Stimulated activated CD4-positive, alpha-beta T cell treated with anti-CD3 and anti-CD28 coated beads, TNF-alpha, amount 100 ng/mL, for 24 hours (primary cell): ENCODE measurements around the gene MLLT1.
A peak's percentile ranks its signal among the peaks of the same experiment; 100 is the strongest.

ENCODE experiments used
- DNase-seq, 3 experiments: peaks; one replicate each; pipeline ENCODE4 v3.0.0-alpha.2; 2020; ENCODE audit warnings: low read depth in 3 of 3

Gene MLLT1

DNA sequence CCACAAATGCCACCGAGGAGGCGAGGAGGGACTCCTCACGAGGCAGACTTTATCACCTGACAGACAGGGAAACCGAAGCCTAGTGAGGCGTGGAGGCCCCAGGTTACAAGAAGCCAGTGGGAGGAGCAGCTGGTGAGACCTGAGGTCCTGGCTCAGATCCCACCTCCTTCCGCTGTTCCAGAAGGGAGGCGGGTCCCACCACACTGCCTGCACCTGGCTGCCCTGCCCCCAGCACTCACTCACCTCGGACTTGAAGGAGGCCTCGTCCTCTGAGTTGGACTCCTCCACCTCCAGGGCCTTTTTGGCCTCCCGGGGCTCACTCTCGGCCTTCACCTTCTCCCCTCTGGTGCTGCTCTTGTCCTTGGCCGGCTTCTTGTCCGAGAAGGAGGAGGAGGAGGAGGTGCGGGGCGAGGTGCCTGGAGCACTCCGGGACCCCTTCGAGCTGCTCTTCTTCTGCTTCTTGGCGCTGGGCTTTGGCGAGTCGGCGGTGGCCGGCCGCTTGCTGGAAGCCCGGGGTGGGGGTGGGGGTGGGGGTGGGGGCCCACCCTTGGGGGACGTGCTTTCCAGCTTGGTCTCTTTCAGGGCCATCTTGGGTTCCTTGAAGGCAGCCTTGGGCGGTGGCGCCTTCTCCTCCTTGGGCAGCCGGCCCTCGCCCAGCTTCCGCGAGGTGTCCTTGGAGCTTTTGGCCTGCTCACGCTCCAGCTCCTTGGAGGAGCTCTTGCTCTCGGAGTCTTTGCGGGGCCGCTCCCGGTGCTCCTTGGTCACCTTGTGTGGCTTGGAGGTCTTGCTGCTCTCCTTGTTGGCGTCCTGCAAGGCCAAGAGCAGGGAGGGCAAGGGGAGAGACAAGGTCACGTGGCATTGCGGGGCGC lies 57.7 kb downstream of the MLLT1 start:
- no peak for DNase-seq

DNA sequence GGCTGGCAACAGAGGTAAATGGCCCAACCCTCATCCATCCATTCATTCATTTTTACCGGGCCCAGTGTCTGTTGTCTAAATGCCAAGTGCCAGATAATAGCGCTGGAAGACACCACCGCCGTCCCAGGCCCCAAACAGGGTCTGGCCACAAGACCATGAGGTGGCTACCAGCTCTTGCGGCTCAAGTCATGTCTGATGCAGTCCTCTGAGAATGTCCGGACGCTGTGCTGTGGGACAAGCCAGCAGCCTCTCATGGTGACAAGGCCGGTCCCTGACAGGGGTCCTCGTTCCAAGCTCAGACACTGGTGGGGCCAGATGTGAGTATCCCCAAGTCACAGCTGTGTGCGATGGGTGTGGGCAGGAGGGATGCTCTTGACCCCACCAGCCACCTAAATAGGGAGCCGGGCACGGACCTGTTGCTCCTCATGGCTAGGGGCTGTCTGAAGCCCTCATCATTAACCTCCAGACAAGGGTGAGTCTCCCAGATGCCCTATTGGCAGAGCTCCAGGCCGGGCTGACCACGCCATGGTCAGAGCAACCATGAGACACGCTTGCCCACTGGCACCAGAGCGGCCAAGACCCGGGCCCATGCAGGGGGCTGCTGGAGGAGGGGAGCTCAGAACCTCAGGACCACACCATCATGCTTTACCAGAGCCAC lies 58.4 kb downstream of the MLLT1 start:
- no peak for DNase-seq

DNA sequence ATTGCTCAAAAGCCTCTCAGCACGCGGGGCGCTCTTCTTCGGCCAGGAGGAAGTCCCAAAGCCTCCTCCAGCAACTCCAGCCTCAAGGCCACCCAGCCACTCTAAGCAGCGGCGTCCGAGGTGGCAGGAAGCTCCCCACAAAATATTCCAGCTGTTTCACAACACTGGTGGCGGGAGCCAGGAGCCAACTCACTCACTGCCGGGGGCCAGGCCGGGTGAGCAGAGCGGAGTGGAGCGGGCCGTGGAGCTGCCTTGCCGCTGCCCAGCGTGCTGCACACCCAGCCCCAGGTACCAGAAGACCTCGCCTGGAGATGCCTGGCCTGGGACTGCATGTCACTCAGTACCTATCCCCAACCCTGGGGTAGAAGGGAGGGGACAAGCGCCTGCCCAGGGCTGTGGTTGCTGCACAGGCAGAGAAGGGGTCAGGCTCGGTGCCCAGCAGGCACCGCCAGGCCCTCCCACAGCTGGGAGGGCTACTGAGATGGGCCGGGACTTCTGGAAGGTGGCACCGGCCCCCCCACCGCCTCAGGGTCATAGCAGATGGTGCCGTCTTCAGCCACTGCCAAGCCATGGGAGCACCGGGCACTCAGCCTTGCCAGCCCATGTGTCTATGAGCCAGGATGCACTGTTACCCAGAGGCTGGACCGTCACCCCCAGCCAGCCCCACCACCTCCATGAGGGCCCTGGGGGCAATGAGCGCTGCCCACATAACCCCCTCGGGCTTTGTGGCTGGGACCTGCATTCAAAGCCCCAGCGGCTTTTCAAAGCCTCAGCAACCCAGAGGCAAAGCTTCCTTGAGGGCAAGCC lies 59.2 kb downstream of the MLLT1 start:
- DNase-seq = no peak

DNA sequence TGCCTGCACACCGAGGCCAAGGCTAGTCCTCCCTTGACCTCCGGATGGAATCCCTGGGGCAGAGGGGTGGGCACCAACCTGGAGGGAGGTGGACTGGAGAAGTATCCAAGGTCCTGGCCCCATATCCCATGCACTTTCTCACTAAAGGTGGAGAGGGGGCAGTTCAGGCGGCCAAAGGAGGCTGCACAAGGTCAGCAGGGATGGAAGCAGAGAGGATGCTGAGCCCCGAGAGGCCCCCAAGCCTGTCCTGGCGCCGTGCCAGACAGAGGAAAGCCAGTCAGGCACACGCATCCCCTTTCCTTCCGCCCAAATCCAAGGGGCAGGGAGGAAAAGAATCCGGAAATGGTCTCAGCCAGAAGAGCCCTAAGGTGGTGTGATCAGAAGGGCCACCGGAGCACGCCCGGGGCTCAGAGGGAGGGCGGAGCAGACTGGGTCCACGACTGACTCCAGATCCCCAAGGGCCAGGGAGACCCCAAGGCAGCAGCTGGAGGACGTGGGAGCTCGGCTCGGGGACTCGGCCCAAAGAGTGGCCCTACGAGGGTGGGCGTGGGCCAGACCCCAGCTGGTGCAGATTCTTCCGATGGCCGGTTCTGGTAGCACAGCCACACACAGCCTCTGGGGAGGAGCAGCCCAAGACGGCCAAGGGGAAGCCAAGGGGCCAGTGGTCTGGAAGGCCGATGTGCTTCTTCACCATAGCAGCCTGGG lies 60.0 kb downstream of the MLLT1 start:
- DNase-seq = no peak

DNA sequence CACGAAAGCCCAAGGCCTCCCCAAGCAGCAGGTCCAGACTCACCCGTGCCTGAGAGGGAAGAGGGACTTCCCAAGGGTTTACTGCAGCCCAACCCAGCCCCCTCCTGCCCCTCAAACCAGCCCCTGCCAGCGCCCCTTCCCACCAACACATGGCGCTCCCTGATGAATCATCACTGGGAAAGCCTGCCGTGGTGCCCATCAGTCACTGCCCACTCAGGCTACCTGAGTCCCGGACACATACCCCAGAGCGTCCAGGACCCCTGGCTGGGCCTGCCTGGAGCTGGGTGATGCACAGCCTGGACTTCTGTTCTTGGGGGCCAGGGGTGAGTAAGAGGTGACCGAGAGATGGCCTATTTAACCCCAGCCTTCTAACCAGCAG lies 60.6 kb downstream of the MLLT1 start:
- no peak for DNase-seq

DNA sequence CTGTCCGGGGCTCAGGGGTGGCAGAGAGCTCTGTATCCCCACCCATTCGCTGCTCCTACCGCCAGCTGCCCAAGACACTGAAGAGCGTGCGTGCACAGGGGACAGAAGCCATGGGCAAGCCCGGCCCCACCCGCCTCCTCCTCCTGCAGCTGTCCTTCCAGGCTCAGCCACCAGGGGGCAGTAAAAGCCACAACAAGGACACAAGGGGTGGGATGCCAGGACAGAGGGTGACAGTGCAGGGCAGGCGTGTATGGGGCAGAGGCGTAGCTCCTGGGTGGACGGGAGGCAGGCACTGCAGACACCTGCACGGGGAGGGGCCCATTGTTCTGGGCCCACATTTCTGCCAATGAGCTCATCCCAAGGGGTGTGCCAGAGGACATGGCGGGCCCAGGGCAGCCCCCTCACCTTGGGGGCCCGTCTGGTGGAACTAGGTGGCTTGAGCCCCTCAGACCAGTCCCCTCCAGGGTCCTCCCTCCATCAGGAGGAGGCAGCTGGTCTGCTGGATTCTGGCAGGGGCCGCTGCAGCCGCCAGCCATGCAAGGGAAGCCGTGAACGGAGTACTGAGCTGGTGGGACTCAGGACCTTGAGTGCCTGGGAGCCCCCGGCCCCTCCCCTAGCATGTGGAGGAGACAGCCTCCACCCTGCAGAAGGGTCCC lies 61.2 kb downstream of the MLLT1 start:
- DNase-seq = peak; percentile 69 to 82 (median 70)

DNA sequence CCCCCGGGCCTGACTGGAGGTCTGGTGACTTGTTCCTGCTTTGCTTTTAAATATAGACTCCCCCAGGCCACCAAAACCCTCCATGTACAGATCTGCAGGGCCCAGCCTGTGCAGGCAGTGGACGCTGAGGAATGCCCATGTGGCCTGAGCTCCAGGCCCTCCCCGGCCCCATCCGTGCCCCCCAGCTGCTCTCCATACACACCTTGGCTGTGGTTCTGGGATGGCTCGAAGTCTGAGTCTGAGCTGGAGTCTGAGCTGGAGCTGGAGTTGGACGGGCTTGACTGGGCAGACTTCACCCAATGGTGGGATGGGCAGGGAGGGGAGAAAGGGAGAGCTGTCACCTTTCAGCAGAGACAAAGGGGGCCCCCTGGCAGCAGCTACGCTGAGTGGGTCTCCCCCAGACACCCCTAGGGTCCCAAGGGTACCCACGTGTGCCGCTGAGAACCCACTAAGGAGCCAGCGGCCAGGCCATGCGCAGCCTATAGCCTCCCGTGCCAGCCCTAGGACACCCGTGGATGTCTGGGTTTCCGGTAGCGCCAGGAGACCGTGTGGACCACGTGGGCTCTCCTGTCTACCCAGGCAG lies 61.9 kb downstream of the MLLT1 start:
- DNase-seq = no peak

DNA sequence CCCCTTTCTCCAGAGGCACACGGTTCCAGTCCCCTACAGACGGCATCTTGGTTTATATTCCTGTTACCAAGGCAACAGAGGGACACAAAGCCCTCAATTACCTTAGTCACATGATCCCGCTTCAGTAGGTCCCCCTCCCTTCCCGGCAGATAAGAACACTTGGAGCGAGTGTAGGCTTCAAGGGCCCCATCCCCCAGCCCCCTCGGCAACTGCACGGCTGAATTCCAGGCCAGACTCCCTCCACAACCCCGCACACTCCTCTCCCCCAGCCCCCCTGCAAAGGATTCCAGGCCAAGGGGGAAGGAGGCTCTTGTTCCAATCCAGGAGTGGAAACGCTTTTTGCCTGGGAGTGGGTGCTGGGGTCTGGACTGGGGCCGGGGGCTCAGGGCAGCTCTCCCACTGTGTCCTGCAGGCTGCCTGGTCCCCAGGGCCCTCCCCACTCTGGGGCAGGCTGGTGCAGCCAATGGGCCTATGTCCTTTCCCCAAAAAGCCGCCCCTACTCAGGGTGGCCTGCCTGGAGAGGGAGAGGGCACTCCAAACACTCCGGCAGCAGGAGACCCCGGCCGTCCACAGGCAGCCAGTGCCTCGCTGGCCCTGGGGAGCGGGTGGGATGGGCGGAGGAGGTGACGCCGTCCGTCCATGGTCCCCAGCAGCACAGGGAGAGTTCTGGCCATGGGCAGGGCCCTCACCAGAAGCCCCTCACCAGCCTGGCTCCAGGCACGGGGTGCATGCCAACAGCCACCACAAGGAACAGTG lies 62.6 kb downstream of the MLLT1 start:
- no peak for DNase-seq

DNA sequence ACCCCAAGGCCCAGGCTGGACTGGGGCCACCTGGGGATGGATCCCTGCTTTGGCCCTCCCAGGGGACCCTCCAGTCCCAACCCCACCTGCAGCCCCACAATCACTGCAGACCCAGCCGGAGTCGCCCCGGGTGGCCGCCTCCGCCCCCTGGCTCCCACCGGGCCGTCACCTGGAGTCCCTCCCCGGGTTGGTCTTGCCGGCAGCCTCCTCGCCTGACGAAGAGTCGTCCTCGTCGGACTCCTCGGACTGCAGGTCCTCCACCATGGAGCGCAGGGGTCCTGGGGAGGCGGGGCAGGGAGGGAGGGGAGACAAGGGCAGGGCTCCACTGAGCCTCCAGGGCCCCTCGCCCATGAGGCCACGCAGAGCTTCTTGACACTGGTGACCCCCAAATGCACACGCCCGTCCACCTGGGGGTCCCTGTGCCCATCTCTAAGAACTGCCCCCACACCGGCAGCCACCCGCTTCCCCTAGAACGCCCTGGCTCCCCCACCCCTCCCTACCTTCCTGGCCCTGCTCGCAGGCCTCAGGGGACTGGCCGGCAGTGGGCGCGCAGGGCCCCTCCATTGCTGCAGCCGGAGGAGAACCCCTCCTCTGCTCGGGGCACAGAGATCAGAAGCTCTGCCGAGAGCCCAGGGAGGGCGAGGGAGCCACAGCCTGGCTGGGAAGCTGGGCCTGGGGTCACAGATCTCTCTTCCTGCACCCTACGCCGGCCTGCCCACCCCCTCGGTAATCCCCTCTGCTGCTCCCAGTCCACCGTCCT lies 63.4 kb downstream of the MLLT1 start:
- DNase-seq = no peak

DNA sequence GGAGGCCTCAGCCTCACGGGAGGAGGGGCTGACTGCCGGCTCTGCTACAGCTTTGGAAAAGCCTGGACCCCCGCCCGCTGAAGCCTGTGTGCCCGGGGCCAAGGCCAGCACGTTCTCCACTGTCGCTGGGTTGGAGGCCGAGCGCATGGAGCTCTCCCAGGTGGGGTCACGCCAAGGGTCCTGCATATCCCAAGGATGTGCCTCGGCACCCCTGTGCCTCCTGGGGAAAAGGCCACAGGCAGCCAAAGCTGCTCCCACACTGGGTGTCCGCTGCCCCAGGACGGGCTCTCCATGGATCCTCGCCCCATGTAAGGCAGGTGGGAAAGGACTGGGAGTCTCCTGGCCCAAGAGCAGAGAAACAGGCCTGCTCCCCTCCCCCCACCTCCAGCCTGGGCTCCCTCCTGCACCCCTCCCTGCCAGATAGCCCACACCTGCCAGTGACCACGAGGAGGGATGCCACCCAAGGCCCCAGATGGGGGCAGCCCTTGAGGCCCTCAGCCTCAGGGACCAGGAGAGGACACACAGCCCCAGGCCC lies 64.0 kb downstream of the MLLT1 start:
- DNase-seq = no peak

DNA sequence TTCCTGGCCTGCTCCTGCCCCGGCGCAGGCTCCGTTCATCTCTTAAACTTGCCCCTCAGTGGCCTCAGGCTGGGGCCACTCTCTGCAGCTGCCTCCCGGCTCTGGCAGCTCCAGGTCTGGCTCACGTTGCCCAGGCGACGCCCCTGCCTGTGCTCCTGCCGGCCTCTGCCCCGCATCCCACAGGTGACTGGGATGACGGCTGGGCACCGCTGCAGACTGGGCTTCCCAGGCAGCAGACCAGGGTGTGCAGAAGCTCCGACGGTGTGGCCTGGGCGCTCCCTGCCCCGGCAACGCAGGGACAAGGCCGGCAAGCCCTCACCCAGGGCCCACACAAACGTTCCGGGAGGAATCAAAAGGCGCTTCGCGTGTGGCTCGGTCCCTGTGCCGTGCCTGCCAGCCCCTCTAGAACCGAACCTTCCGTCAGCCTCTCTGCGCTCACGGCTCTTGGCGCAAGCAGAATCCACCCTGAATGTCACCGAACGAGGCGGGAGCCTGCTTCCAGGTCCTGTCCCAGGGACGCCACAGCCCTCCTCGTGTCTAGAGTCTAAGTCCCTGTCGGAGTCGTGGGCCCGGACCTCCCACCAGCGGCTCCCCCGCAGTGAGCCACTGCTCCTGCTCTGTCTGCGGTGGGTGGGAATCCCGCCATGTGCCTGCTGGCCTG lies 64.8 kb downstream of the MLLT1 start:
- DNase-seq = no peak

DNA sequence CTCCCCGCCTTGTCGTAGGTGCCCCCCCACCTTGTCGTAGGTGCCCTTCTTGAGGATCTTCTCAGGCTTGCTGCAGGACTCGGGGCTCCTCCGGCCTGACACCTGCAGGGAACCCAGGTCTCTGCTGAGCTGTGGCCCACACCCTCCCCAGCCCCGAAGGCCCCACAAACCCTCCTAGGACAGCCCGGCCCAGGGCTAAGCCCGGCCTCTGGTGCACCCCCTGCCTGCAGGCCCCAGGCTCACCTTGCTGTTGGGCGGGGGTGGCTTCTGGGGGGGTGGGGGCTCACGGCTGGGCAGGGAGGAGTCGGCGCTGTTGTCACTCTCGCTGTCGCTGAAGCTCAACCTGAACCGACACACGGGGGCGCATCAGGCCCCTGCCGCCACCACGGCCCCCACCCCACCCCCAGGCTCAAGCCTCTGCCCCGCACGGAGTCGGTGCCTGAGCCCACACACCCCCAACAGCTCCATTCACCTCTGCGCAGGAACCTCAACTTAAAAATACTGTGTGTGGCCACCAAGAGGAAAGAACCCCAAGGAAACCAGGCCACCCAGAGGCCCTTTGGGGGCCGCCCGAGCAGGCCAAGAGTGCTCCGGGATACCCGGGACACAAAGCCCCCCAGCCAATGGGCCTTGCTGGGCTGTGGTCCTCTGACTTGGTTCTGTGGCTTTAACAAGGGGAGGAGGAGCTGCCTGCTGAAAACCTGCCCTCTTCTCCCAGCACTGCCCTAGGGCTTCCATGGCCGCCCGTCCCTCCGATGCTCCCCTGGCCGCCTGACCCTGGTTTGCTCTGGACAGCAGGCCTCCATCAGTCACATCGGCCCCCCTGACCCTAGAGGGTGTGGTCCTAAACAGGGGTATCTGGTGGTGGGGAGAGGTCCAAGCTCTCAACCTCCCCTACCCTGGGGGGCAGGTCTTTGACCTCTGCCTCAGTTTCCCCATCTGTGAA lies 65.8 kb downstream of the MLLT1 start:
- no peak for DNase-seq

DNA sequence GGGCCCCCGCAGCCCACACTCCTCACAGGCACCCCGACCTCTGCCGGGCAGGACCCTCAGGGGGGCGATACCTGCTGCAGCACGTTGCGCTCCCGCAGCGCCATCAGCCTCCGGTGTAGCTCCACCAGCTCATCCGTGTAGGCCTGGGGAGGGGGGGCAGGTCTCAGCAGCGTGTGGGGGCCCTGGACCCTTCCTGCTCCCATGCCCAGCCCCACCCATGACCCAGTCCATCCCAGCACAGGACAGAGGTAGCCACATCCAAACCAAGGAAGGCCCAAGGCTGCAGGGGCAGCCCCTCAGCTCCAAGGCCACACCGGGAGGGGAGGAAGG lies 66.5 kb downstream of the MLLT1 start:
- no peak for DNase-seq

DNA sequence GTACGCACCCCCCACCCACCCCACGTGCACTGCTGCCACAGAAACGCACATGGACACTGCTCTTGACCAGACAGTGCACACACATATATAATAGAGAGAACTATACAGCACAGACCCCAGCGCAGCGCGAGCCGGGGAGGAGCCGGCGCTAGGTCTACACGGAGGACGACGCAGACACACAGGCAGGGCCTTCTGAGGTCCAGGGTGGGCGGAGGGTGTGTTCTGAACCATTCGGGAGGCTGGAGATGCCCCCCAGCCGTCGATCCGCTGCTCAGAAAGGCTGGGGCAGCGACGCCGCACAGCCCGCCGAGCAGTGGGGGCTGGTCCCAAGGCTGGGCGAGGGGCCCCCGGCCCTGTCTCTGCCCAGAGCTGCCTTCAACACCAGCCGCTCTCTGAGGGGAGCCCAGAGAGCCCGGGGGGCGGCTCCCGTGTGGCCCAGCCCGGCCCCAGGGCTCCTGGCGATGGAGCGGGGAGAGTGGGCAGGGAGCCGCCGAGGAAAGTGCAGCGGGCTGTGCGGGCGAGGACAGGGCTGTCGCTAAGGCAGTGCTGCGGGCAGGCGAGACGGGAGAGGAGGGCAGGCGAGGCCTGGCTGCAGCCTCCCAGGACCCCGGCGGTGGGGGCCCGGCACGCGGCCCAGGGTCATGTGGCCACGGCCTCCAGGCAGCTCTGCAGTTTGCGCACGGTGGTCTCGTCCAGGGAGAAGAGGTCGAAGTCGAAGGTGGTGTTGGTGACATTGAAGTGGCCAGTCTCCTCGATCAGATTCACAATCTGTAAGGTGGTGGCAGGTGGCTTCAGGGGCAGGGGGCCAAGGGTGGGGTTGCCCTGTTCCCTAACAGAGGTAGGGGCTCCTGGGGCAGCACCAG lies 67.1 kb downstream of the MLLT1 start:
- no peak for DNase-seq

DNA sequence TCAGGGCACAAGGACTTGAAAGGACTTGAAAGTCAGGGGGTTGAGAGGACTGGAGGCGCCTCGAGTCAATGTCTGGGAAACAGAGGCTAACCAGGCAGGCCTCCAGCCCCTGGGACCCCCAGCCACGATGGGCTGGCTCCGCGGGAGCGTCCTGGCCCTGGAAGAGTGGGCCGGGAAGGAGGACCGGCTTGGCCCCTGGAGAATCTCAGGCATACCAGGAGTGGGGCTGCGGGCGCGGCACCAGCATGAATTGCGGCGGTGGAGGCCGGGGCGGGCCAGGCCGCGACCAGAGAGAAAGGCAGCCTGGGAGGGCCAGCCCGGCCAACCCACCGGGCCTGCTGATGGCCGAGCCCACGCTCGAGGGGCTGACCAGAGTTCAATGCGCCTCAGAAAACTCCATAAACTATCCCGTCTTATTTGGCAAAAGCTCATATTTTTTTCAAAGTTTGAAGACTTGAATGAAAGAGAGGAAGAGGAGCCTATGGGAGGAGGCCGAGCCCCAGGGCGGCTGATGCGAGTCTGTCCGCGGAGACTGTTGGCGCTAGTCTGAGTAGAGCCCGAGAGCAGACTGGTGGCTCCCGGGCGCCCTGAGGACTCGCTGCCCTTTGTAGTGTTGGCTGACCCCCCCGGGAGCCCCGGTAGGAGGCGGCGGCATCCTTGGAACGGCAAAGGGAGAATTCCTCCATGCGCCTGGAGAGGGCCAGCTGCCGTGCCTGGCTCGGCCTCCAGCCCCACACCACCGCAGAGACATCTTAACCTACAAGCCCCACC lies 68.0 kb downstream of the MLLT1 start:
- DNase-seq = no peak
